Amniotic epithelial cell (primary cell): ENCODE results near the gene ZNF322.

Experiments
- DNase-seq: peaks from one replicate; pipeline ENCODE4 v3.0.0-alpha.2; 2010; ENCODE audit warnings: low read depth

The ZNF322 gene

DNA sequence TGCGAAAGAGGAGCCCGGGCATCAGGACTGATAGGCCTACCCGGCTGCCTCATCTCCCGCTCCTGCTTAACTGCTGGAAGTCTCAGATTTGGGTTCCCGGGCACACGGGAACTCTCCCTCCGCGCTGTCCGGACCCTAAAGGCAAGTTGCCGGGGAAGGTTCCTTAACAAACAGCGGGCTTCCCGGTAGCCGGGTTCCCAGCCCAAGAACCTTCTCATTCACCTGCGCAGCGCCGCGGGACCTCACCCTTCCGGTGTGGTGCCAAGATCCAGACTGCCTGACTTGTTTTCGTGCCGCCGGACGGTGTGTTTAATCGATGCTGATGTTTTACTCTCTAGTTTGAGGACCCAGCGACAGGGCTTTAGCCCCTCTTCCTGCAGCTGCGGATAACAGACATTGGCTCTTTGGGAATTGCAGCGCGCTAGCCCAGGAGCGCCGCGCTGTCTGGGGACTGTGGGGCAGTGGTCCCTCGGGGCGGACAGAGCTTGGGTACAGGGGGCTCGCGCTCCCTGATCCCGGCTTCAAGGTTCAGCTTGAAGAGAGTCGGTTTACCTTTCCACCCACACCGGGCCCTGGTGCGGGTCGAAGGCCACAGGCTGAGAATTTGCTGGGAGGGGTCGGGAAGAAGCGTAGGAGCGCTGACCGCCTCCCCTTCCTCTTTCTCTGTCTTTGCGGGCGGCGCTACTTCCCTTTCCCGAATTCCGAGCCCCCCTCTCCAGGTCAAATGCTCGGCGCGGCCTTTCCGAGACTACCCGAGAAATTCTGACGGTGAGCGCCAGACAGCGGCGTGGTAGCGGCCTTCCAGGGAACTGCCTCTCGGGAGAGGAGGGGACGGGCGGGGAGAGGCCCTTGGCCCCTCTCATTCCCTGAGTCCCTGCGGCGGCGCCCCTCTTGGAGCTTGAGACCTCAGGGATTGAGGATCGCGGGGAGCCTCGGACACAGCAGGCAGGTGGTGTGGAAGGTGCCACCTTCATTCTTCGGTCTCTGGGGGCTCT is 45.6 kb downstream of the ZNF322 start:
- no peak for DNase-seq

DNA sequence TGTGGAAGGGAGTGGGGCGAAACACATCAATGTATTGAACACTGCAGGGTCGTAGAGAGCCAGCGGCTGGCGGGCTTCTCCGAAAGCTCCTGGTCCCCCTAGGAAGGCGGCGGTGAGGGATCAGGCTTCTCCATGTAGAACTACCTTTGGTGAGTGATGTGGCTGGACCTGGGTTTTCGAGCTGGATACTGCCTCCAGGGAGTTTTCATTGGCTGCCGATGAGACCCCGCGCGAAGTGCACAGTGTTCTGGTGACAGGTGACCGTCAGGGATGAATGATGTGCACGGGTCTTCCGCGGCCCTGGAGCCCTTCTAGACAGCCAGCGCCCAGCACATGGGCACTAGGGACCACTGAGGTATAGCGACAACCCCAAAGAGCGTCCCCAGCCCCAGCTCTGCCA is 46.3 kb downstream of the ZNF322 start:
- DNase-seq = no peak

DNA sequence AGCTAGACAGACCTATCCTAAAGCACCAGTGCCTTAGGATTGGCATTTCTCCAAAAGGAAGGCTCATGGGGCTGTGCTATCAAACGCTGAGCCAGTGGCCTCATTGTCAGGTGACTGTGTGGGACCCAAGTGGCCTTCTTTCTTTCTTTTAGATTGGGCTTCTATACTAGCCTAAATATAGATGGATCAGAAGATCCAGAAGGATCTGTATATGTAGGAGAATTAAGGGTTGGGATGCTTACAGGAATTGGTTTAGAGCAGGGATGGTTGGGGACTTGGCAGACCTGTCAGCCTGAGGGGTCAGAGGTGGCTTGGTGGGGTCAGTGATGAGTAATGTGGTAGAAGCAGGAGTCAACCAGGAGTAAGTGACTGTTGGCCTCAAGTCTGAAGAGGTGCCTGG is 47.9 kb downstream of the ZNF322 start:
- DNase-seq = no peak

DNA sequence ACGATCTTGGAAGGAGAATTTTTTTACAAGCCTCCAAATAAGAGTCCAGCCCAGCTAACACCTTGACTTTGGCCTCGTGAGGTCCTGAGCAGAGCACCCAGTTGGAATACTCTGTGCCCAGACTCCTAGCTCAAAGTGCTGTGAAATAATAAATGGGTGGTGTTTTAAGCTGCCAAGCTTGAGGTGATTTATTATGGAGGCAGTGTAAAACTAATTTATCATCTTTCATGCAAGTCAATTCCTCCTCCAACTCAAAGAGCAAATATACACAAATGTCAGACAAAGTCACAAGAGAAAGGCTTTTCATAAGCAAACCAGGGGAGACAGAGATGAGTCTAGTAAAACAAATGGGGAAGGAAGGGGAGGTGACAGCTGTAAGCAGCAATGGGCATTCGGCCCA is 50.1 kb downstream of the ZNF322 start:
- DNase-seq = no peak

DNA sequence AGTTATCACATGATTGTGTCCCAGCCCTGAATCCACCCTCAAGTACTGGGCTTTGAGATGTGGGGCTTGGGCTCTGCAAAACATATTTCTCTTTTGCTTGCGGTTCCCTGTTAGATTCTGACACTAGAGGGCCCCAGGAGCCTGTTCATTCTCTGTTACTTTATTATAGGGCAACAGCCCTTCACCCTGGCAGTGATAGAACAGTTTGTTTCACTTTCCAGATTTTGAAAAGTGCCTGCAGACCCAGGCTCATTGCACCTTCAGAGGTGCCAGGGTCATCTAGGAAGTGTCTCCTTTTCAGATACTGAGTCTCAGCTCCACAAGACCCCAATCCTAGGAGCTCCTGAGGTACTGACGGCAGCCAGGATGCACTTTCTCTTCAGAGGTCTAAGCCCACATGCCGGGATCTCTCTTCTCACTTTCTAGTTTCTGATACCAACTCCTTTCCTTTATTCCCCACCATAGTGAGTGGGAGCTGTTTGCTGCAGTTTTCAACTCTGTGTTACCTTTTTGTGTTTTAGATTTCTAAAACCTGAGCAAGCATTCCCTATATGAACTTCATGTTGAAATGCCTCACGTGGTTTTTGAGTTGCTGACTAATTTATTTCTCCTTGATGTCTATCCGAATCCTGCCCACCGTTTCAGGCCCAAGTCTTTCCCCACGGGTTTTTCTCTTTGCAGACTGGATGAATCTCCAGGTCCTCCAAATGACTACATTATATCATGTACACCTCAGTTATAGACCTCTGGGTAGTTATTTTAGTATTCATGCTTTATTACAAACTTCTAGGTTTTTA is 51.9 kb downstream of the ZNF322 start:
- DNase-seq = peak; percentile 45

DNA sequence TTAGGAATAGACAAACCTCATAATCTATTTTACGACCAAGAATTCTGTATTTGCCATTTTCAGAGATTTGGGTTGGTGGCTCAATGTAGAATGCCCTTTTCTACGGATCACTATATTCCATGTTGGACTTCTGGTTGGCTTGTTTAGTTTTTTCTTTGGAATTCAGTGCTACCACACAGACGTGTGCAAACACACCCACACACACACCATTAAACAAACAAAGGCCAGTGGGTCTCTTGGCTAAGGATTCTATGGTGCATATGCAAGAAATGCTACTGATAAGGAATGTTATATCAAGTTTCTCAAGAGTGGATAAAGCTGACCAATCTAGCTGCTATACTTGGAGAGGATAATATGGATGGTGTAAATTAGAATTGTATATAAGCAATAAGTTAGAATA is 54.7 kb downstream of the ZNF322 start:
- DNase-seq = no peak

DNA sequence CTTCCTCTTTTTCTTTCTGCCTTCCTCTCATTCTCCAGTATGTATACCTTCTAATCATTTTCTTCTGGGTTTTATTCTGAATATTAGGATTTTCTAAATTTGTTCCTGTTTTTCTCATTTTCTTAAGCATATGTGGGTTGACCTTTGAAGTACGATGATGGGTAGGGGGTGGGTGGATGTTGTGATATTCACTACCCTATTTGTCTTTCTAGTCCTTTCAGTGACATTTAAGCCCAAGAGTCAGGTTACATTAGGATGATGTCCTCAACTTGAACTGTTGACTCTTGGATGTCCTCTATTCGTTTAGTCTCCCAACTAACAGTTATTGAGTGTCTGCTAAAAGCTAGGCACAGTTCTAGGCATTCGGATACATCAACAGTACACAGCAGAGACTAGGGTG is 55.5 kb downstream of the ZNF322 start:
- no peak for DNase-seq

DNA sequence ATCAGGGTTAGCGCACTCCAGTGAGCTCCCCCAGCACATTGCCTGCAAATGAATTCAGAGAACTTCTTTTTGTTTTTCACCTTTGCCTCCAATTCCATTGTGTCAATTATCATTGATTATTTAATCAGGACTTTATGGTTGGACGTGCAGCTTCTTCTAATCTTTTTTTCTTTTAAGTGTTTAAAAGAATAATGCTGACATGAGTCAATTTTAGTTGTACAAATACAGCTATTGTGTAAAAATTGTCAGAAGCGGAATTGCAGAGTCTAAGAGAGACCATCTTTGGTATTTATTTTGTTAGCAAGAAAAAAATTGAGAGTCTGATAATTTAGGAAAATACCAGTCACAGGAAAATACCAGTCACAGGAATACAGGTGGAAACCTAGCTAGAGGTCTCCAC is 57.3 kb downstream of the ZNF322 start:
- DNase-seq = no peak

DNA sequence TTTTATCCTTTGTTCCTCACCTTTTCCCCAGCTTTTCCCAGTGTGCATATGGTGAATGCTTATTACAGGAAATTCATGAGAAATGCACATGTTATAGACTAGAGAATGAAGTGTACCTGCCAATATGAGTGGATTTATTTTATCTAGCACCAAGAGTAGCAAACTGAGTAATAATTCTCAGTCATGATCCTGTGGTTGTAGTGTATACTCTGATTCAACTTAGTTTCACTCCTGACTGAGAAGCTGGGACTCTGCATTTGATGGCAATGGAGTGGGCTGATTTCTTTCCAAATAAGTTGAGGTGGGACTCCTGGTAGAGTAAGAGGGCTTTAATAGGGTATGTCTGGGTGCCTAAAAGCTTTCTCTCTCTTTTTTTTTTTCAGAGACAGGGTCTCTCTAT is 58.8 kb downstream of the ZNF322 start:
- DNase-seq = no peak

DNA sequence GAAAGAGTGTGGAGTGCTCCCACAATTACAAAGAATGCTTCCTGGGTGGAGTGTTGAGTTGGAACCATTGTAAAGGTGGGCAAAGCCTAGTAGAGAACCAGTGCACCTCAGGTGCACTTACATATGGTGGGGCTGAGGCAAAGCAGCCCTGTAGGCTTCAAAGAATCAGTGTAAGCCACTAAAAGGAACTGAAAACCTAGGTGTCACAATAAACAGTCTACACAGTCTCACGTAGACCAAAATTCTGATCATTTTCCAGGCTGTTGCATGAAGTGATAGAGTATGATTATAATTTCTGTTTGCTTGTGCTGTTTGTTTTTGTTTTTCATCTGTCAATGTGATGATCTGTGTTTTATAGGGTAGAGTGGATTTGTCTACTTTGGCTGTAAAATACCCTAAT is 60.0 kb downstream of the ZNF322 start:
- no peak for DNase-seq

DNA sequence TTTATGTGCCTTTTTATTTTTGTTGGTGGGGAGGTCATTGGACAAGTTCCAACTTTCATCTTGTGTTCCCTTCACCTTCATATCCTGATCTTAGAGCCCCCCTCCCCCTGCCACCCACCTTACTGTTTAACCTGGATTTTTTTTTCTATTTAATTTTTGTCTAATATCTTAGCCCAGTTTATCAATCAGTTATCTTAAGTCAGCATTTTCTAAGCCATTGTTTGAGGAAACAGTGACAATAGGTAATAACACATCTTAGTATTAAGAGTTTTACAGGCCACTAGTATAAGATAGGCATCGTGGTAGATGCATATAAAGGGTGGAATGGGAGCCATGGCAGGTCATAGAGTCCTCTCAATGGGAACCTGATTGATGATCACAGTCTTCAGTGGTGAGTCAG is 60.4 kb downstream of the ZNF322 start:
- DNase-seq = no peak

DNA sequence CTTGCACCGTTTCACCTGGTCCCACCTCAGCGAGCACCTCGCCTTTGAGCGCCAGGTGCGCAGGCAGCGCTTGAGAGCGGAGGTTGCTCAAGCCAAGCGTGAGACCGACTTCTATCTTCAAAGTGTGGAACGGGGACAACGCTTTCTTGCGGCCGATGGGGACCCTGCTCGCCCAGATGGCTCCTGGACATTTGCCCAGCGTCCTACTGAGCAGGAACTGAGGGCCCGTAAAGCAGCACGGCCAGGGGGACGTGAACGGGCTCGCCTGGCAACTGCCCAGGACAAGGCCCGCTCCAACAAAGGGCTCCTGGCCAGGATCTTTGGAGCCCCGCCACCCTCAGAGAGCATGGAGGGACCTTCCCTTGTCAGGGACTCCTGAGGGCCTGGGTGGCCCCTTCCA is 61.3 kb downstream of the ZNF322 start:
- DNase-seq = no peak

DNA sequence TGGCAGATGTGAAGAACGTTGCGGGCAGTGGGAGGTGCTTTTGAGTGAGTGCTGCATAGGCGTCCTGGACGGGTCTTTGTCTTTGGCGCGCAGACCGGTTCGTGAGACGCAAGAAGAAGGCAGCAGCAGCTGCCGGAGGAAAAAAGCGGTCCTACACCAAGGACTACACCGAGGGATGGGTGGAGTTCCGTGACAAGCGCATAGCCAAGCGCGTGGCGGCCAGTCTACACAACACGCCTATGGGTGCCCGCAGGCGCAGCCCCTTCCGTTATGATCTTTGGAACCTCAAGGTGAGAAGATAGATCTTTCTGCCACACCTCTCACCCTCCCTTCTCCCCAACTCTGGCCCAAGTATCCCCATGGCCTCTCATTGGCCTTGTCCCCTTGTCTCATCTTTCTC is 61.7 kb downstream of the ZNF322 start:
- no peak for DNase-seq

DNA sequence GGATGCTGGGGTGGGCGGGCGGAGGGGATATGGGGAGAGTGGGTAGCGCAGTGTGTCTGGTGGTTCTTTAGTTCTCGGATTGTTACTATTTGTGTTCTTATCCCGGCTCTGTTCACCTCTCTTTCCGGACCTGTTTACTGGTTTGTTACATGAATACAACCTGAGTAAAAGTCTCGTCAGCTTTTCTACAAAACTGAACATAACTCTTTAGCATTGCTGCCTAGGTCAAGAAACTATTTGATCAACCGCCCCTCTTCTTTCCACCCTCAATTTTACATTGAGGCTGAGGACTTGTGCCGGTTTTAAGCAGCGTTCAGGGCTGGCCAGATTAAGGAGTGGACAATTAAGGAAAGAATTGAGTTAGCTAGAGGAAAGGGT is 62.2 kb downstream of the ZNF322 start:
- no peak for DNase-seq

DNA sequence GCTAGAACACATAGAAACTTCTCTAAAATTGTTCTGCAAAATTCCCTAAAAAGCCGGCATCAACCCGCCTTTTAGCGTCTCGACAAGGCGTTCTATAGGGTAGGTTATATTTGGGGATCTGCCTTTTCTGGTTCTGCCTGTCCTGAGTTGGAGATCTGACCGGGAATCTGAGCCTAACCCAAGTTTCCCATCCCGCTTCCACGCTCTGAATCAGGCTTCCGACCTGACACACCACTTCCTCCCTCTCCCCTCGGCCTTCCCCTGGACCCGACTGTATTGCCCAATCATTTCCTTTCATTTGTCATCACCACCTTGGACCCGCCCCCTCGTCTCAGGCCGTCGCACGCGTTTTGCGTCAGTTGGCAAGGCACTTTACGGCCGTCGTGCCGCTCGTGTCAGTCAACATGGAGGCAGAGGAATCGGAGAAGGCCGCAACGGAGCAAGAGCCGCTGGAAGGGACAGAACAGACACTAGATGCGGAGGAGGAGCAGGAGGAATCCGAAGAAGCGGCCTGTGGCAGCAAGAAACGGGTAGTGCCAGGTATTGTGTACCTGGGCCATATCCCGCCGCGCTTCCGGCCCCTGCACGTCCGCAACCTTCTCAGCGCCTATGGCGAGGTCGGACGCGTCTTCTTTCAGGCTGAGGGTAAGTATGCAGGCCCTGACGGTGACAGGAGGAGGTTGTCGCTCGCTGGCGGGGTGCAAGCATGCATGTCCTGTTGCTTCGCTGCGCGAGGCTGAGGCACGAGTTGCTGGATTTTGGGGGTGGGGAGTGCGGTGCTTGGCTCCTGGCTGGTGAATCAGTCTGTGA is 62.8 kb downstream of the ZNF322 start, which contains the start of gene ABT1:
Gene ABT1 (plus strand): TSS at position 375 of the 810 bp plus-strand sequence. CDS start 30 bp downstream, at position 405.
- DNase-seq = peak; percentile 98

DNA sequence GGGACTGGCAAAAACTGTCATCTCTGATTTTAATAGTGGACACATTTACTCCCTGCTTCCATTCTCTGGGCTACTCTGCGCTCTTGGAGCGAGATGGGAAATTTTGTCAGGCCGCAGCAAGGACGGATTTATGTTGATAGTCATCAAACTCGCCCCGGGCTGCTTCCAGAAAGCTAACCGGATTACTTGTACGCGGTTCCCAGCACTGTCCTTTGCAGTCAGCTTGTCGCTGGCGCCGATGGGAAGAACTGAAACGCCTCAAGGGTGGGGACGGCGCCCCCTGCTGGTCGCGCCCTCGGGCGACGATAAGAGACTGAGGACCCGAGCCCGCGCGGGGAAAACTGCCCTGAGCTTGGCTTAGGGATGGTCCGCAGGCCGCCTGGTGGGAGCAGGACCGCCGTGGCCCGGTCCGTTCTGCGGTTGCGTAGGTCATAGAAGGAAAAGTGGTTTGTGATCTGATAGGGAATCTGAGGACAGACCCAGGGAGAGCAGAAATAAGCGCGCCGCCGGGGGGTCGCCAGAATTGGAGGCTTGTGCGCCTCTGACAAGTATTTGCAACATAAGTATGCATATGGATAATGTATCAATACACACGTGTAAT is 63.8 kb downstream of the ZNF322 start:
- peak; percentile 64 for DNase-seq

DNA sequence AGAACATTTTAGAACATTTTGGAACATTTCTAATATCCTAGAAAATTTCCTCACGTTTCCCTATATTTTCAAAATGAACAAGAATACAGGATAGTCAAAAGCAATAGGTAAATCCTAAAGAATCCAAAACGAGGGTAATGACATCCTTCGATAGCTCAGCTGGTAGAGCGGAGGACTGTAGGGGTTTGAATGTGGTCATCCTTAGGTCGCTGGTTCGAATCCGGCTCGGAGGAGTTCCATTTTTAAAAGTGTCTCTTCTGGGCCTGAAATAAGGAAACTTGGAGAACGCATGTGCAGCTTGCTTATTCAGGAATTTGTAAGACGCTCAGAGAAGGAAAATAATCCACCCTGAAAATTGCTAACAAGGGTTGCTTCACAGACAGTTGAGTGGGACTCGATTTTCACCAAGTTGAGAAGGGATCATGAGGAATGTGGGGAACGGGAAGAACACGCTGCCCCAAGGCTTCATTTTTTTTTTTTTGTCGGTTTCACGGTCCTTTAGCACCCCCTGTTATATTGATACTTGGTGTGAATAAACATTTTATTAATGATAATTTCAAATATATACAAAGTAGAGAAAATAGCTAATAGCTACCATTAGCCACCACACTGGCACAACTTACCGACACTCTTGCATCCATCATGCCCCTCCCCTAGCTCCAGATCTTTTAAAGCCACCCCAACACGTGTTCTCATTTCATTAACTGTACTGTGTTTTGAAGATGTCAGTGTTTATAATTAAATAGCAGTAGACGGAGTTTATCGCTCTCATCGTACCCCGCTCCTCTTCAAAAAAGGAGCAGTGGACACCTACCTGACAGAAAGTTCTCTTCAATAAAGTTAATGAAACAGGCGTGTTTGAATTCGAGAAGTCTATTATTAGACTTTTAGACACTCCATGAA is 64.6 kb downstream of the ZNF322 start:
- DNase-seq = peak; percentile 69

DNA sequence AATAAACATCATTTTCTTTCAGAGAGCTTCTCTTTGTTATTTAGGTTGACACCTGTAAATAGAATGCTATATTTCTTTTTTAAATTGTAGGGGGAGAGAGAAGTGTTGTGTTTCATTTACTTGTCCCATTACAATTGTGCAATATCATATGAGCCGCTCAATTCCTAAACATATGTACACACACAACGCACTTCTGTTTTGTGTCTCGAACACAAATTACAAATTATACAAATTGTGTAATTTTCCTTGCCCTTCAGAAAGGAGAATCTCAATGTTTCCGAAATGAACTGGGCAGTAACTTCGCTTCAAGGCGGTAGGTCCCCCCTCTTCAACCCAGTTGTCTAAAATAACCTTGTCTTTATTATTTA is 65.4 kb downstream of the ZNF322 start:
- DNase-seq = no peak

DNA sequence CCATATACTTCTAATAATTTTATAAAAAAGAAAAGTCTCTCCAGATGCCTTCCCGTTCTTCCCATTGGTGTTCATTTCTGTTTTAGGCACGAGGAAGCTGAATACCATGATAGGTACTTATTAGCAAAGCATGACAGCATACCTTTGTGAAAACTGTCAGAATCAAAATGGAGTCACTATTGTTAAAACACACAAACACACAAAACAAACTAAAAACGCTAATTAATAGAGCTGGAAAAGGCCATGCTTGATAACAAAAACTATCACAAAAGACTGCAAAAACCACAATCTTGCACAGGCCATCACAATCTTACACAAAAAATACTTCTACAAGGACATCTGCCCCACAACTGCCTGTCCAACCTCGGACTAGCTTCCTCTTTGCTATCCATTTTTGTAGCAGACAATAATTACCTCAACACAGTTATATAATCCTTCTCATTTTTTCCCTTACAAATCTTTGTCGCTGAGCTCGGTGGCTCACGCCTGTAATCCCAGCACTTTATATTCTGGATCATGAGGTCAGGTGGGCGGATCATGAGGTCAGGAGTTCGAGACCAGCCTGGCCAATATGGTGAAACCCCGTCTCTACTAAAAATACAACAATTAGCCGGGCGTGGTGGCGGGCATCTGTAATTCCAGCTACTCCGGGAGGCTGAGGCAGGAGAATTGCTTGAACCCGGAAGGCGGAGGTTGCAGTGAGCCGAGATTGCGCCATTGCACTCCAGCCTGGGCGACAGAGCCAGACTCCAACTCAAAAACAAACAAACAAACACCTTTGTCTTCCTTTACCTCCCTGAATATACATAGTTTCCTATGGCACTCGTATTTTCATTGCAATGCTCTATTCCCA is 66.0 kb downstream of the ZNF322 start:
- no peak for DNase-seq

DNA sequence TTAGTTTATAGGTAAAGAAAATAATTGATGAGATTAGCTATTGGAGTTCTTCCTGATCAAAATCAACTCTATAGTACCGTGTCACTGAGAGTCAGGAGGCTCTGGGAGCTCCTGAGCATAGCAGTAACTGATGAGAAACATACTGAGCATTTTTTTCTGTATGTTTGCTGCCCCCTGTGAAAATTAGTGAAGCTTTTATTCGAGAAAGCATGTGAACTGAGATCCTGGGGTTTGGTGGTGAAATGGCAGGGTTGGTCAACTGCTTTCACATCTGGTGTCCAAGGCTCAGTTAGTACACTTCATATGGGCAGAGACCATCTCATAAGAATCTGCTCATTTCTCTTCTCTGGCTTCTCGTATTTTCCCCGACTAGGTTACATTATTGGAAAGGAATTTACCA is 66.9 kb downstream of the ZNF322 start:
- DNase-seq = no peak
